HK-2 (cell line): ENCODE data around the gene CXXC5.

Source experiments
- DNase-seq: peaks from one replicate; pipeline ENCODE4 v3.0.0-alpha.2; 2018; ENCODE audit not compliant: unreplicated experiment

CXXC5 gene

DNA sequence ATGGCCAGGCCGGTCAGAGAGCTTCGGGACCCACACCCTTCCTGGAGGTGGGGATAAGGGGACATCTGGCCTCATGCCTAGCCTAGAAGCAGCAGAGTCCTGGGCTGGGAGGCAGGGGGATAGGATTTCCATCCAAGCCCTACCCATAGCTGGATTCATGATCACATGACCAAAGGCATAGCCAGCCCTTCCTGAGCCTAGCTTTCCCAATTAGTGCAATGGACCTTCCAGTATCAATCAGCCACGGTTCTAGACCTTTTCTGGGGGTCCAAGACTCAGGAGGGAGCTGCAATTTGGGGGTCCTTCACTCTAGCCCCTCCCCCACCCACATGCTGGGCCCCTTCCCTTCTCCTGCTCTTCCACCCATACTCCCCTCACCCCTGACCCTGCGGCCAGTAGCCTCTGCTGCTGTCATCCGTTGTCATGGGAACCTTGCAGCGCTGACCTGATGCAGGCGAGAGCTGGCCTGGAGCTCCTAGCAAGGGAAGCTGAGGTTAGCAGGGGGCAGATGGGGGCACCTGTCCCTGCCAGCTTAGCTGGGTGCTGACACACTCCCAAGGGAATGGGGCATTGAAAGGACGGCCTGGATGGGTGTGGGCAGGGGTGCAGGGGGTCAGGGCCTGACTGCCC is 44.6 kb downstream of the CXXC5 start:
- DNase-seq, result no peak

DNA sequence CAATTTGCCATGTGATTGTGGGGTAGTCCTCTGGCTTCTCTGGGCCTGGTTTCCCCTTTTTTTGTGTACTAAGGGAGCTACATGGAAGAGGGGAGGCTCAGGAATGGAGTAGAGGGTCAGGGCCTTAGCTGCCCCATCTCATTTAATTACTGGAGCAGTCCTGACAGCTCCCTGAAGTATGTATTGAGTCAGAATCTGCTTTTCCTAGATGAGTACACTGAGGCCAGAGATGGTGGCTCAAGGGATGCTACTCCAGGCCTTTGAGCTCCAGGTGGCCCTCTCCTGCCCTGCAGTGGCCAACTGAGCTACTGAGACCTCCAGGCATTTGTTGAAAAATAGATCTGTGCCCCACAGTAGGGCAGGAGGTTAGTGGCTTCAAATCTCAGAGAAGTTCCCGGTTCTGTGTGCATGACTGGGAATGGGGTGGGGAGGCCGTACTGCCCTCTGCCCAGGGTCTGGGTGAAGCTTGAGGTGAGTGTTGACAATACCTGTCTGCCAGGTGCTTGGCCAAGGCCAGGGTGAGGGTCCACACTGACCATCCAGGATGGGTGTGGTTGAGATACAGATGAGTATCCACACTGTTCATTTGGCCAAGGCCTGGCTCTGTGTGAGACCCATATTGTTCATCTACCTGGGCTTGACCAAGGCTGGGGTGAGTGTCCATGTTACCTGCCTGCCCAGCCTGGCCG is 45.7 kb downstream of the CXXC5 start:
- no peak for DNase-seq

DNA sequence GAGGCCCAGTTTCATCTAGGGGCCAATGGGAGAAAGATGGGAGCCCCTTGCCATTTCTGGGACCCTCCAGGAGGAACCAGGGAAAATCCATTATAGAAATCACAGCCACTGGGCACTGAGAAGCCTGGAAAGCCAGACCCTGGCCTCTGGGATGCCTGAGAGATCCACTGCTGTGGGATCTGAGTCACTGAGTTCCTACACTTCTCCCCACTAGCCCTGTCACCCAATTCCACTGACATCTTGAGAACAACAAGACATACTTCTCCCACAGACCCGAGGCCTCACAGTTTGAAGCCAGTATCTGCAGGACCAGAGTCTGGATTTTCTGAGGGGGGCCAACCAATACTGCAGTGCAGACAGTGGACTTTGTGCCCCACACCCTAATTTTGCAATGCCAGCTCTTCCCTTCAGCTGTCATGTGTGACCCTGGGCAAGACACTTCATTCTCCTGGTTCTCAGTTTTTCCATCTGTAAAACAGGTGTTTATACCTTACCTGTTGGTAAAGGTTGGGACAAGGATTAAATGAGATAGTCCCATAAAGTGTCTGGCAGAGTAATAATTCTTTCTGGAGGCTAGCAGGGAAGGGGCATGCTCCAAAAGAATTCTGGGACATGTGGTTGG is 46.5 kb downstream of the CXXC5 start:
- no peak for DNase-seq

DNA sequence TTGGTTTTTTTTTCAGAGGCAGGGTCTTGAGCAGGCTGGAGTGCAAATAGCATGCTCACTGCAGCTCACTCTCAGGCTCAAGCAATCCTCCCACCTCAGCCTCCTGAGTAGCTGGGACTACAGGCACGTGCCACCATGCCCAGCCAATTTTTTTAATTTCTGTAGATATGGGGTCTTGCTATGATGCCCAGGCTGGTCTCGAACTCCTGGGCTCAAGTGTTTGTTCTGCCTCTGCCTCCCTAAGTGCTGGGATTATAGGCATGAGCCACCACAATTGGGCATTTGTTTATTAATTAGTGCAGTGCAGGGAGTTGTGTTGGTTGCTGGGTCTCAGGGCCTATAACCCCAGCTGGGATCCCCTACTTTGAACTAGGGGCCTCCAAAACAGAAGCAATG is 47.0 kb downstream of the CXXC5 start:
- no peak for DNase-seq

DNA sequence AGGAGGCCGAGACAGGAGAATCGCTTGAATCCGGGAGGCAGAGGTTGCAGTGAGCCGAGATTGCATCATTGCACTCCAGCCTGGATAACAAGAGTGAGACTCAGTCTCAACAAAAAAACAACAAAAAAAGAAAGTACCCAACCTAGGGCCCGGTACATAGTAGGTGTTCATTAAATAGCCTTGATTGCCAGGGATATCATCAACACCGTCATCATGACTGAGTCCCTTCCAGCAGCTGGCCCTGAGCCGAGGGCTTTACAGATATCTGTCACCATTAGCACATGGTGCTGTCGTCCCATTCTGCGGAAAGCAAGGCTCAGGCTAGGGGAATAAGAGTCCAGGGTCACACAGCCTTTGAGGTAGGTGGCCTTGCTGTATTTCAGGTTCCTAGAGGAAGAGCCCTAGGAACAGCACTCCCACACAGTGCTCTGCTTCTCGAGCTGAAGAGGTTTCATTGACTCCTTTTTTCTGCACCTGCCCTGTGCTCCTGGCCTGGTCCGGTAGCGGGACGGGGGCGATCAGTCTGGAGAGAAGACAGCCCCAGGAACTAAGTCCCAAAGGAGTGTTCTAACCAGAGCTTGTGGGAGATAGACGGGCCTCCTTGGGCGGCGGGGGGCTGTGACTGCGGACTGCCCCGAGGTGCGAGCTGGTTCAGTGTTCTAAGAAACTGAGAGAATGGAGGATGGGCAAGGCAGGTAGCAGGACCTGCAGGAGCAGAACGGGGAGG is 48.2 kb downstream of the CXXC5 start:
- no peak for DNase-seq

DNA sequence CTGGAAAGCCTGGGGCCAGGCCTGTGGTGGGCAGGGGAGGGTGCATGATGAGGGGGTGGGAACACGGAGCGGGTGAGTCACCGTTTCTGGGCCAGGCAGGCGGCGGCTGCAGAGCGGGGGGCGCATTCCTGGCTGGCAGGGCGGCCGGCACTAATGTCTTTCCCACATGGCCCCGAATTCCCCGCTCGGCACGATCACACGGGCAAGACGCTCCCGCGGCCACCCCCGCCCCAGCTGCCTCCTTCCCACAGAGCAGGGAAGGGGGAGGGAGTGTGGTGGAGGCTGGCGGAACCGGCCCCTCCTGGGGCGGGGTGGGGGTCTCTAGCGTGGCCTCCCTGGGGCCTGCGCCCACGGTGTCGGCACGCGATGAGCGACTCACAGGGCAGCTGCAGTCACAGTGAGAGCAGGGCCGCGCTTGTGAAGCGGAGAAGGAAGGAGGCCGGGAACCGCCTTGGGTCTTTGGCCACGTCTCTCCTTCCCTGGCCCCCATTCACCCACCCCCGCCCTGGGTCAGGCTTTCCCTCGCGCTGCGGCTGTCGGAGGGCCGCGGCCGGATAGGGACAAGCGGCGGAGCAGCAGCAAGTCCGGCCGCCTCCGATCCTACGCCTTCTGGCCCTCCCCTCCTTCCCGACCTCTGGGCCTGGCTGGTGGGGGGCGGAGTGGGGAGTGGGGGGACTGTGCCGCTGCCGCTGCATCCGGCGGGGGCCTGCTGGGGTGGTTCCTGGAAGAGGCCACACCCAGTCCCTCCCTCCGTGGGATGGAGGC is 48.9 kb downstream of the CXXC5 start:
- peak; percentile 92 for DNase-seq

DNA sequence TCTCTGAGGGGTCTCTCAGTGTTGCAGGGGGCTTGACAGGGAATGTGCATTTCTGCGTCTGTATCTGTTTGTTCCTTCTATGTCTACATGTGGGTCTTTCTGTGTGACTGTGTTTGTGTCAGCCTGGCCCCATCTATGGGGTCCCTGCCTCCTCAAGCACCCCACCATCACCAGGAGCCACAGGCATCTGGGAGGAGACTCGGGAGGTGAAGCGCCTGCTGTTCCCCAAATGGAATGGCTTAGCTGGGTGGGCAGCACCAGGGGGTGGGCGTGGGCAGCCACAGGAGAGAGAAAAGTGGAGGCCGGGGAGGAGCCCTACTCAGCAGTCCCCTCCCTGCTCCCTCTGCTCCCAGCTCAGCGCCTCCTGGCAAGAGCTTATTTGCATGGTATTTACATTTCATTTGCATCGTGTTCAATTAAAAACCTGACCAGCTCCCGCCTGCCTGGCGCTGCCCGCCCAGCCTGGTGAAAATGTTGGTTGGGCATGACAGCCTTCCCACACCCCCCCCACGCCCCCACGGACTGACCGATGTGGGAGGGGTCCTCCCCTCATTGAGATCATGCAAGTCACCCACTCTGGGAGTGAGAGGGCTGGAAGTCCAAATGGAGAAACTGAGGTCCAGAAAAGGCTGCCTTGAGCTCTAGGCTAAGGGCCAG is 50.5 kb downstream of the CXXC5 start:
- no peak for DNase-seq

DNA sequence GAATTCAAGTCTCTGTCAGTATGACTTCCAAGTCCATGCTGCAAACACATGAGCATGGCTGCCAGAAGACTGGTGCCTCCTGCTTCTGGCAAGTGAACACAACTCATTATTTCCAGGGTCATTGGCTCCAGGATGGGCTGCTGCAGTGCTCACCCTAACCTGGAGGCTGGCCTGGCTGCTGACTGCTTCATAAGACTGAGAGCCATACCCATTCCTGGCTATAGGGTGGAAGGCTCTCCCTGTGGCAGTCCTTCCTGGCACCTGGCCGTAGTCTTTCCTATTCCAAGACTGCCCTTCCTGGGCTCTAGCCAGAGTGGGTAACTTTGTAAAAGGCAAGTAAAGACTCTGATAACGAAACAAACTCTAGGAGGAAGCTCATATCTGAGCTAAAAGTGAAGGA is 51.2 kb downstream of the CXXC5 start:
- no peak for DNase-seq

DNA sequence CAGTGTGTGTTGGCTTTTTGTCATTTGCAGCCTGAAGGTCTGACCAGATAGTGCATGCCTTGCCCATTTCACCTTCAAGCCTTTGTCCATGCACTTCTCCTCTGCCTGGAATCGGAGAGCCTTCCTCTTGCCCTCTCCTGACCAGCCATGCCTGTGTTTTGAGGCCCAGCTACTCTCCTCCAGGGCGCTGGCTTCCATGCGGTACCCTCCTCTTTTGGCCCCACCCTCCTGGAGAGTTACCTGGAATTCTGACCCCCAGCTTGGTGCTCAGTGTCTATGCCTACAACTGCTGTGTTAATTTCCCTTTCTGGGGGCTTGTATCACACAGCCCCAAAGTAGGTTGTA is 52.5 kb downstream of the CXXC5 start:
- DNase-seq, result no peak

DNA sequence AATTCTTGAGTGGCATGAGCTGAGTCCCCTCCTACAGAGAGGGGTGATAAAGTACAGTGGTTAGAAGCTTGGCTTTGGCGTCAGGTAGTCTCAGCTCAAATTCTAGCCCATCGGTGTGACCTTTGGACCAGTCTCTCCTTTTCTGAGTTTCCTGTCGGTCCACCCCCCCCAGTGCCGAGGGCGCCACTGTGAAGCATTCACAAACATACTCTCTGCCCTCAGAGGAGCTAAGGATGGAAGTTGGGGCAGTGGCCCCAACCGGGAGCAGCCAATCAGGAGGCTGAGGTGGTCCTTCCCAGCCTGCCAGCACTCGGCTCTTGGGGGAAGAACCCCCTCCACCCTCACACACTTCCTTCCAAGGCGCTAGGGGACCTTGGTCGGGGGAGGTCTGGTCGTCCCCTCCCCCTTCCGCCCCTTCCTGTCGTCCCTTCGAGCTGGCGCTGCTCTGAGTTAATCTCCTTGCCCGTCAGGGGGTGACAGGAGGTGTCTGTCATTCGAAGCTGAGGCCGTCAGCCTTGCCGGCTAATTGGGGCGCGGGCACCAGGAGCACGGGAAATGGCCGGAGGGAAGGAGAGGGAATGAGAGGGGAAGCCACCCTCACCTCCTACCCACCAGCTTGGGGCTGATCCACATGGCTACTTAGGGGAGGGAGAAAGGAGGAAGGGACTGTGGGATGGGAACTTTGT is 53.0 kb downstream of the CXXC5 start:
- no peak for DNase-seq

DNA sequence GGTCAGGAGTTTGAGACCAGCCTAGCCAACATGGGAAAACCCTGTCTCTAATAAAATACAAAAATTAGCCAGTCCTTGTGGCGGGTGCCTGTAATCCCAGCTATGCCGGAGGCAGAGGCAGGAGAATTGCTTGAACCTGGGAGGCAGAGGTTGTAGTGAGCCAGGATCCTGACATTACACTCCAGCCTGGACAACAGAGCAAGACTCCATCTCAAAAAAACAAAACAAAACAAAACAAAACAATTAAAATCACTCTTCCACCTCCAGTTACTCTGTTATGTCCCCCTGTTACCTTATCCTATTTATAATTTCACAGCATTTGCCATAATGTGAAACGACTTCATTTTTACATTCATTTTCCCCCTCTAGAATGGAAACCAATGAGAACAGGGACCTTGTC is 54.4 kb downstream of the CXXC5 start:
- no peak for DNase-seq

DNA sequence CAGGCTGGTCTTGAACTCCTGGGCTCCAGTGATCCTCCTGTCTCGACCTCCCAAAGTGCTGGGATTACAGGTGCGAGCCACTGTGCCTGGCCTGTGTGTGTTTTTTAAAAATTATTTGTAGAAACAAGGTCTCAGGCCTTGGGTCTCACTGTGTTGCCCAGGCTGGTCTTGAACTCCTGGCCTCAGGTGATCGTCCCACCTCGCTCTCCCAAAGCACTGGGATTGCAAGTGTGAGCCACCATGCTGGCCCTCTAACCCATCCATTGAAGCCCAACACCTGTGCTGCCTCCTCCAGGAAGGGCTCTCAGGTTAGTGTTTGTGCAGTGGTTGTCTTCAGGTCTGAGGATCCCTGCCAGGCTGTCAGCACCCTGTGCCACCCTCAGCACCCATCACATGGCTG is 56.6 kb downstream of the CXXC5 start:
- no peak for DNase-seq

DNA sequence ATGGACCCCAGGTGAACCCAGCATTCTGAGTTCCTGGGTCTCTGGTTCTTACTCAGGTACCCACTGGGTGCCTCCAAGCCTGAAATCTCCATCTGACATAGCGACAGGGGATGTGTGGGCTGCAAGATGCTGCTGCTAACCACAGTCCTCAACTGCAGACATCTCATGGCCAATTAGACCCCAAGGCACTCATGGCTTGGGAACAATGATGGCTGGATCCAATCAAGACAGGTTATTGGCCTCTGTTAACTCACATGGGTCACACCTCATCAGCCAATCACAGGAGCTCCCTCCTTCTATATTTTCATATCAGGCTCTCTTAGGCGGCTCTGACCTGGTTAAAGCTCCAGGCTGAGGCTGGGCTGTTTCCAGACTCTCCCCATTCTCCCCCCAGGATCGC is 57.0 kb downstream of the CXXC5 start:
- no peak for DNase-seq

DNA sequence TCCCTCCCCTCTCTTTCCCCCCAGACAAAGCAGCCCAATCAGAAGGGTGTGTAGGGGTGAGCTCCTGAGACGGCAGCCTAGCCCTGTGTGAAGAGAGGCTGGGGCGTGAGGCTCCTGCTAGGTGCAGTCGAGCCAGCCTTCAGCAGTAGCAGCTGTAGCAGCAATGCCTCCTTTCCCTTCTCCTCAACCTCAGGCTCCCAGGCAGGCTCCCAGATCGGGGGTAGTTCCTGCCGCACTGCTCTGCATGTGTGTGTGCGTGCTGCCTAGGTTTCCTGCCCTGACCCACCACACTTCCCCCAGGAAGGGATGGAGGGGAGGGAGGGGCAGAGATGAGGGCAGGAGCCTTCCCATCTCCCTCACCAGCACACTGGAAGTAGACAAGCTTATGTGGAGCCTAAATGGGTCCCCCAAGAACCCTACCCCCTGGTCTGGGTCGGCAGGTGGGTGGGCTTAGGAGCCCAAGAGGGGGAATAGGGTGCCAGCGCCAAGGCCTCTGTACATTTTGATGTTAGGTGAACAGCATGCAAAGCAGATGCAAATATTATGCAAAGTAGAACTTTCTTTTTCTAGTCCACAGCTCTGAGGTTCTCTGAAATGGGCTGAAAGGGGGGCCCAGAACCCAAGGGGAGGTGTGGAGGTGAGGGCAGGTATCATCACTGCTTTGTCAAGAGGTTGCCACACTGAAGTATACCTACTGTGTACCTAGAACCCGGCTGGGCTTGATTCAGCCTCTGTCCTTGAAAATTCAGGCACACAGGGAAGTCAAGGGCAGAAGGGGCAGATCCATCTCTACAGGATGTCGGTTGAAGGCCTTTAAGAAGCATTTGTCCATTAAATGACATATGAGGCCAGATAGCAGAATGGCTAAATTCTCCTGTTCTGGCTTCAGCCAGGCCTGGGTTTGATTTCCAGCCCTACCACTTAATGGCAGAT is 57.8 kb downstream of the CXXC5 start:
- DNase-seq, result no peak

DNA sequence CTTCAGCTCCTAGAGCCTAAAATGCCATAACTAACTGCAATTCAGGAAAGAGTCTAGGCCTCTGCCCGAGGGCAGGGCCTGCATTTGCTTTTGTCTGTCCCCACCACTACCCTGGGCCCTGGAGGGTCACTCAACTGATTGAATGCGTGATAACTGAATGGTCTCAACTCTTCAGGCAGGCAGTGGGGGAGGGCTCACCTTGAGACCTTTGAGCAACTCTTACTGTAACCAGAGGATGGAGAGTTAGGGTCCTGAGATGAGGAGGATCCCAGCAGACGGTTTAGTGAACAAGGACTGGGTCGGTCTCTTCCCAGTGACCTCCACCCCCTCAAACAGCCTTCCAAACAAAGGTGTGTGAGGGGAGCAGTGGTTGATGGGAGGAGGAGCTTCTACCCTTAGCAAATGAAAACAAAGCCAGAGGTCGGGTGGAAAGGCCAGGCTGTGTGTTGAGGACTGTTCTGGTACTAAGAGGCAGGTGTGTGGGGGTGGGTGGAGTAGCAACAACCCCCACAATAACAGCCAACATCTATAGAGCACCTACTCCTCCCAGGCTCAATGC is 59.4 kb downstream of the CXXC5 start:
- DNase-seq, result no peak

DNA sequence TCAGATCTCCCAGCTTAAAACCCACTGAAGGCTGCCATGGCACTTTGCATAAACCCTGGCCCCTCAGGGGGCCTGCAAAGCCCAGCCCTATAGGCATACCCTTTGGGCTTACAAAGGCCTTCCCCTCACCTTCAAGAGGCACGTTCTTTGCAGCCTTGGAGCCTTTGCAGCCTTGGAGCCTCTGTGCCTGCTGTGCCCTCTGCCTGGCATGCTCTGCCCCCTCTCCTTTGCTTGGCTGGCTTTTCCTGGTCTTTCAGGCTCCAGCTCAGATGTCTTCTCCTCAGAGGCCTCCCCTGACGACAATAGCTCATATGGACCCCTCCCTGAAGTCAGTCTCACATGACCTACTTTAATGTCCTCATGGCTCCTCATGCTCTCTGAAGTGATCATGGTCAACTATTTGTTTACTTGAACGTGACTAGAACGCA is 60.3 kb downstream of the CXXC5 start:
- no peak for DNase-seq

DNA sequence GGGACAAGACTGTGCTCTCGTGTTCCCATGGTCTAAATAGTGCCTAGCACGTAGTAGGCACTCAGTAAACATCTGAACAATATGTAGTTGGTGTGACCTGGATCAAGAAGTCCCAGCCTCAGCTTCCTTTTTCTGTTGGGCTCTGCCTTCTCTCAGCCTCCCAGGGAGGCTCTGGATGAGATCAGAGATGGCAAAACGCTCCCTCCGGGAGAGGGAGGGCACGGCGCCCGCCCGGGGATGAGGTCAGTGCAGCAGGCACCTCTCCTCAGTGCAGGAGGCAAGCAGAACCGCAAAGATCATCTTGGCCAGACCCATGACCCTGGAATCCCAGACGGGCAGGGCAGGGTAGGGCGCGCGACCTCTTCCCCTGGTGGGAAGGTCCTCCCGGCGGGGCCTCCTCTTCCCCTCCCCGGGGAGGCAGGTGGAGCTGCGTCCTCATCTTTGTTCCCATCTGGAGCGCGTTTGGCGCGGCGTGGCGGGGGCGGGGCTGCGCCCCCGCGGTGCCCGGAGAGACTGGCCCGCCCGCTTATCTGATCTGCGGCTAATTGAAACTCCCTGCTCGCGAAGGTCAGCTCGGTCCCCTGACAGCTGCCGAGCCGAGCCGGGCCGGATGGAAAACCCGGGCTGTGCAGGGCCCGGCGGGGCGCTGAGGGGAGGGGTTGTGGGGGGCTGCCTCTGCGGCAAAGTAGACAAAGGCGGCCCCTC is 60.9 kb downstream of the CXXC5 start:
- DNase-seq, result peak; percentile 91

DNA sequence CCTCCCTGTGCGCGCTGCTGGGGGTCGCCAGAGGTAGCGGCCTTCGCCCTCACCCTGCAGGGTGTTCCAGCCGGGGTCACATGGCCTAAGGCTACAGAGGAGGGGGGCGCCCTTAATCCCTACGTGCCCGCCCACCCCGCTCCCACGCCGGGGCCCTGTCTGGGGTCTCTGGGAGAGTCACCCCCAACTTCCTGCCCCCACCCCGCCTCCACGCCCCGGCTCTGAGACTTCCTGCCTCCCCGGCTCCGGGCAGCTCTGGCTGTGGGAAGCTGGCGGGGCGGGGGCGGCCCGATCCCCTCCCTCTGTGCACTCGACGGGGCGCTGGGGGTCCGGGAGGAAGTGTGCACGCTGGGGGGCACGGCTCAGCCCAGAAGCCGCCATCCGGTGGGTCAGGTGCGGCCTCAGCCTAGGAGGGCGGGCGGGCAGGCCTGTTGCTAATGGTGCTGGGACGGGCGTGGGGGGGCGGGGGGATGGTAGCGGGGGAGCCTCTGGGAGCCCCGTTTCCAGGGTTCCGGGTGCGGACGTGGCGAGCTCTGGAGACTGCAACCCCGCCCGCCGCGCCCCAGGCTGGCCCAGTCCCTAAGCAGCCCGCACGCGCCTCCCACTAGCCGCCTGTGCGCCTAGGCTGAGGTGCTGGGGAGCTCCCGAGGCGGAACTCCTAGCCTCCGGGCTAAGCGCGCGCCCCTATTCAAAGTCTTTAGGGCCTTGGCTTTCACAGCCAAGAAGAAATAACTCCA is 61.6 kb downstream of the CXXC5 start:
- DNase-seq, result peak; percentile 56
